ENCODE data around the gene STIP1. TPM values are rescaled to one million over a fixed set of nuclear protein-coding genes. Genes with fewer than 3 reads are reported as not detected.

STIP1 gene
- total RNA-seq, 1 donor from 2014 or later, result 69.9 TPM

GRCh38 chr11:64253043-64253442 is 67.1 kb downstream of the STIP1 start:
- Histone ChIP-seq H3K27ac (ENCODE audit: low read depth, low read length) (no peak overlapping the region), H3K27me3 (ENCODE audit: control insufficient read depth in 3 of 3, insufficient read depth in 3 of 3, low read length in 3 of 3) (no peaks in the 10 kb centered on the region), H3K4me1 (ENCODE audit: control insufficient read depth in 3 of 3, insufficient read depth in 3 of 3, low read length in 3 of 3) (peaks cover 30 to 40% (median 34%) of the 10 kb centered on the region in 3 donors), H3K4me3 (ENCODE audit: low read length in 3 of 3) (no peak overlapping the region), H3K9me3 (ENCODE audit: control insufficient read depth in 3 of 3, low read length in 3 of 3) (no peaks in the 10 kb centered on the region), H3K36me3 (ENCODE audit: control insufficient read depth in 3 of 3, insufficient read depth in 3 of 3, low read length in 3 of 3) (peaks cover 9 to 15% (median 13%) of the 10 kb centered on the region in 3 donors), H3K9ac (ENCODE audit: low read depth in 1 of 3, low read length in 3 of 3) (peak overlapping the region in 1 of 3 donors; percentile 54)

GRCh38 chr11:64253481-64253880 is 67.5 kb downstream of the STIP1 start:
- H3K4me1 ChIP-seq (ENCODE audit: control insufficient read depth in 3 of 3, insufficient read depth in 3 of 3, low read length in 3 of 3), result peaks cover 29 to 36% (median 33%) of the 10 kb centered on the region in 3 donors
- no peak overlapping the region for H3K4me3 ChIP-seq (ENCODE audit: low read length in 3 of 3)
- no peaks in the 10 kb centered on the region for H3K27me3 ChIP-seq (ENCODE audit: control insufficient read depth in 3 of 3, insufficient read depth in 3 of 3, low read length in 3 of 3)
- no peaks in the 10 kb centered on the region for H3K9me3 ChIP-seq (ENCODE audit: control insufficient read depth in 3 of 3, low read length in 3 of 3)
- H3K36me3 ChIP-seq (ENCODE audit: control insufficient read depth in 3 of 3, insufficient read depth in 3 of 3, low read length in 3 of 3), result peaks cover 12 to 20% (median 17%) of the 10 kb centered on the region in 3 donors
- H3K9ac ChIP-seq (ENCODE audit: low read depth in 1 of 3, low read length in 3 of 3), result peak overlapping the region in 2 of 3 donors; percentile 10 to 54
- no peak overlapping the region for H3K27ac ChIP-seq (ENCODE audit: low read depth, low read length)

Other genes starting within 250 kb of the STIP1 start
- 4.7 TPM for gene NAA40, start 247.2 kb upstream of the STIP1 start, total RNA-seq
- gene COX8A, start 211.6 kb upstream of the STIP1 start, total RNA-seq, result 481 TPM
- gene OTUB1, start 199.7 kb upstream of the STIP1 start, total RNA-seq, result 18.3 TPM
- gene FLRT1, start 150.2 kb upstream of the STIP1 start, total RNA-seq, result 0.52 TPM
- 91.9 TPM for gene MACROD1, start 20.1 kb upstream of the STIP1 start, total RNA-seq
- 4.7 TPM for gene FERMT3, start 20.6 kb downstream of the STIP1 start, total RNA-seq
- 53.2 TPM for gene TRPT1, start 40.0 kb downstream of the STIP1 start, total RNA-seq
- gene NUDT22, start 40.1 kb downstream of the STIP1 start, total RNA-seq, result 17.2 TPM
- 18.8 TPM for gene DNAJC4, start 44.4 kb downstream of the STIP1 start, total RNA-seq
- 24.5 TPM for gene VEGFB, start 48.4 kb downstream of the STIP1 start, total RNA-seq
- gene FKBP2, start 54.9 kb downstream of the STIP1 start, total RNA-seq, result 26.1 TPM
- gene PPP1R14B, start 60.8 kb downstream of the STIP1 start, total RNA-seq, result 95.0 TPM
- 9.4 TPM for gene PLCB3, start 65.4 kb downstream of the STIP1 start, total RNA-seq
- gene BAD, start 98.5 kb downstream of the STIP1 start, total RNA-seq, result 23.5 TPM
- gene GPR137, start 99.7 kb downstream of the STIP1 start, total RNA-seq, result 6.3 TPM
- gene KCNK4, start 105.1 kb downstream of the STIP1 start, total RNA-seq, result not detected
- not detected for gene CATSPERZ, start 114.2 kb downstream of the STIP1 start, total RNA-seq
- gene ESRRA, start 119.4 kb downstream of the STIP1 start, total RNA-seq, result 35.0 TPM
- gene TRMT112, start 131.4 kb downstream of the STIP1 start, total RNA-seq, result 247 TPM
- gene PRDX5, start 131.9 kb downstream of the STIP1 start, total RNA-seq, result 144 TPM
- 2.6 TPM for gene CCDC88B, start 154.0 kb downstream of the STIP1 start, total RNA-seq
- 13.6 TPM for gene RPS6KA4, start 173.0 kb downstream of the STIP1 start, total RNA-seq

Measured in skeletal muscle tissue (tissue), 4 donors.